ENCODE measurements around the gene TRPT1. TPM values are rescaled to one million over a fixed set of nuclear protein-coding genes. Genes with fewer than 3 reads are reported as not detected.

TRPT1 gene
- total RNA-seq = 16.2 and 19.6 TPM in 2 replicates

GRCh38 chr11:64225608-64226506 lies at the start of gene TRPT1, which contains the start of gene NUDT22:
TSS of gene TRPT1 (minus strand) at chr11:64226186. CDS start at chr11:64225860, 326 bp downstream.
TSS of gene NUDT22 (plus strand) at chr11:64226274. CDS start at chr11:64226653, 379 bp downstream.

GRCh38 chr11:64251016-64251752 lies 25.2 kb upstream of the TRPT1 start, which contains the start of gene PLCB3:
TSS of gene PLCB3 (plus strand) at chr11:64251530. CDS start at chr11:64251650, 120 bp downstream.

GRCh38 chr11:64246871-64247728 lies 21.1 kb upstream of the TRPT1 start, which contains the start of gene PPP1R14B:
TSS of gene PPP1R14B (minus strand) at chr11:64246943. CDS start at chr11:64246673, 270 bp downstream.

GRCh38 chr11:64240435-64241240 lies 14.7 kb upstream of the TRPT1 start, which contains the start of gene FKBP2:
TSS of gene FKBP2 (plus strand) at chr11:64241095. CDS start at chr11:64242388, 1,293 bp downstream.

GRCh38 chr11:64233913-64234586 lies 8.1 kb upstream of the TRPT1 start, which contains the start of gene VEGFB:
TSS of gene VEGFB (plus strand) at chr11:64234584. CDS start at chr11:64234834, 250 bp downstream.

GRCh38 chr11:64230171-64230984 lies 4.4 kb upstream of the TRPT1 start, which contains the start of gene DNAJC4:
TSS of gene DNAJC4 (plus strand) at chr11:64230548. CDS start at chr11:64230855, 307 bp downstream.

GRCh38 chr11:64206457-64207255 lies 19.3 kb downstream of the TRPT1 start, which contains the start of gene FERMT3:
TSS of gene FERMT3 (plus strand) at chr11:64206721. CDS start at chr11:64207365, 644 bp downstream.

GRCh38 chr11:64185693-64186491 lies 40.1 kb downstream of the TRPT1 start, which contains the start of gene STIP1:
TSS of gene STIP1 (plus strand) at chr11:64186171. CDS start at chr11:64186262, 91 bp downstream.

Other genes with a start within 250 kb of the TRPT1 start
- gene OTUB1, start 239.7 kb downstream of the TRPT1 start, total RNA-seq = 54.5 and 64.1 TPM in 2 replicates
- gene FLRT1, start 190.3 kb downstream of the TRPT1 start, total RNA-seq = 0.06 TPM in 1 of 2 replicates, not detected in the other
- 14.9 and 15.3 TPM in 2 replicates for gene MACROD1, start 60.1 kb downstream of the TRPT1 start, total RNA-seq
- gene STIP1, start 40.0 kb downstream of the TRPT1 start, total RNA-seq = 68.7 and 86.9 TPM in 2 replicates
- 13.7 and 14.4 TPM in 2 replicates for gene FERMT3, start 19.5 kb downstream of the TRPT1 start, total RNA-seq
- gene NUDT22, start 88 bp upstream of the TRPT1 start, total RNA-seq = 52.1 and 60.7 TPM in 2 replicates
- gene DNAJC4, start 4.4 kb upstream of the TRPT1 start, total RNA-seq = 9.1 and 11.5 TPM in 2 replicates
- 73.3 and 75.0 TPM in 2 replicates for gene VEGFB, start 8.4 kb upstream of the TRPT1 start, total RNA-seq
- gene FKBP2, start 14.9 kb upstream of the TRPT1 start, total RNA-seq = 82.6 and 104 TPM in 2 replicates
- gene PPP1R14B, start 20.8 kb upstream of the TRPT1 start, total RNA-seq = 155 and 170 TPM in 2 replicates
- 26.1 TPM in 2 replicates for gene PLCB3, start 25.3 kb upstream of the TRPT1 start, total RNA-seq
- 91.3 and 117 TPM in 2 replicates for gene BAD, start 58.5 kb upstream of the TRPT1 start, total RNA-seq
- gene GPR137, start 59.7 kb upstream of the TRPT1 start, total RNA-seq = 29.6 and 31.4 TPM in 2 replicates
- not detected in 2 replicates for gene KCNK4, start 65.1 kb upstream of the TRPT1 start, total RNA-seq
- gene CATSPERZ, start 74.2 kb upstream of the TRPT1 start, total RNA-seq = 0.24 TPM in 1 of 2 replicates, not detected in the other
- 28.1 and 36.4 TPM in 2 replicates for gene ESRRA, start 79.3 kb upstream of the TRPT1 start, total RNA-seq
- gene TRMT112, start 91.4 kb upstream of the TRPT1 start, total RNA-seq = 202 and 252 TPM in 2 replicates
- 297 and 314 TPM in 2 replicates for gene PRDX5, start 91.9 kb upstream of the TRPT1 start, total RNA-seq
- gene CCDC88B, start 114.0 kb upstream of the TRPT1 start, total RNA-seq = 0.54 and 0.69 TPM in 2 replicates
- 30.3 and 38.8 TPM in 2 replicates for gene RPS6KA4, start 133.0 kb upstream of the TRPT1 start, total RNA-seq

Measured in cardiac ventricle fibroblast (primary cell).